Ovary (tissue), 9 donors: Measurements from ENCODE around the gene AAK1. TPM values are rescaled to one million over a fixed set of nuclear protein-coding genes. Genes with fewer than 3 reads are reported as not detected.
"Not testable (repeated sequence)": the region's sequence is repeated elsewhere in the genome, so short reads cannot be mapped to it uniquely, and the experiment has no call there.

Experiments
- DNase-seq, 5 donors: peaks; one replicate each; pipeline ENCODE4 v3.0.0-alpha.2; 2019 to 2020
- H3K27ac ChIP-seq, 2 donors: fragments of 200-600 bp; one replicate each; pipeline versions ENCODE4 v1.5.1 to v1.8.0; 2019 to 2022
- H3K27me3 ChIP-seq: fragments of 200-600 bp; one replicate; pipeline ENCODE4 v1.8.0; 2022
- H3K36me3 ChIP-seq: fragments of 200-600 bp; sonication (generic); one replicate; pipeline ENCODE4 v1.5.1; 2019
- H3K4me1 ChIP-seq: one replicate; pipeline ENCODE4 v1.8.1; 2013; ENCODE audit warnings: mild to moderate bottlenecking, moderate library complexity; ENCODE audit not compliant: insufficient read depth
- H3K4me3 ChIP-seq: fragments of 200-600 bp; sonication (generic); one replicate; pipeline ENCODE4 v1.5.1; 2017
- H3K9me3 ChIP-seq, 2 donors: fragments of 200-600 bp in 1 of 2; sonication (generic) in 1 of 2; one replicate each; pipeline versions ENCODE4 v1.5.1 to v1.8.1; 2013 to 2019; ENCODE audit warnings: mild to moderate bottlenecking in 1 of 2, moderate library complexity in 1 of 2
- EP300 ChIP-seq: sonication (generic); formaldehyde crosslinking; IDR thresholded peaks from one replicate; pipeline ENCODE4 v1.6.1; 2017; ENCODE audit warnings: antibody characterized with exemption
- POLR2A ChIP-seq: fragments of 450-650 bp; IDR thresholded peaks from one replicate; pipeline ENCODE4 v1.6.1; 2017; ENCODE audit warnings: antibody characterized with exemption, mild to moderate bottlenecking, moderate library complexity
- WGBS, 3 donors: extraction: QIAGEN DNeasy Blood & Tissue Kit in 1 of 3; methylation state at CpG; one replicate each; pipeline versions ENCODE4 v1.1.5 to v1.1.7; 2013 to 2017; 5-methylcytosine and 5-hydroxymethylcytosine counted together
- intact Hi-C, 4 donors: fragments of 100-400 bp; cut with DNase I; formaldehyde crosslinking; loops; one replicate each; pipeline versions ENCODE4 v1.11.0 to v1.15.1; 2022 to 2023
- polyA plus RNA-seq, 2 donors: library from polyadenylated mRNA; stranded (reverse); fragments of 200-250 nt in 1 of 2; fragments of 350-450 nt in 1 of 2; fragmentation: Illumina TruSeq in 1 of 2; extraction: RNeasy Lipid Tissue Mini Kit (QIAGEN cat#74804) in 1 of 2; gene quantifications; one replicate each; pipeline ENCODE4 v1.2.3, GENCODE V29; 2013 to 2014
- total RNA-seq, 7 donors: library from RNA; depleted of rRNA in 2 of 7; stranded (reverse); fragments of >200 nt in 2 of 7; fragmentation: NEBNext Ultra II Directional in 3 of 7; extraction: Animal tissue kit (Norgen Biotek cat#: 25700) in 3 of 7; gene quantifications; one replicate each; pipeline versions ENCODE4 v1.1.0 to v1.2.4, GENCODE V29; 2016 to 2023
- TF ChIP-seq, protein P1 (sequence below), 3 donors: fragments of 450-650 bp in 2 of 3; fragments of 200-600 bp in 1 of 3; IDR thresholded peaks; one replicate each; pipeline versions ENCODE4 v1.5.1 to v1.8.0; 2016 to 2022; ENCODE audit warnings: antibody characterized with exemption in 3 of 3, mild to moderate bottlenecking in 1 of 3
- donor health status: DM: no; HTN: no; CAD: no; lungs with moderate emphysema.
- donor health status: DM: no; HTN: no; CAD: no.
- donor health status: Bipolar disorder and iron deficiency.
- donor health status: DM: yes; HTN: yes; CAD: no.
- donor health status: DM: no; HTN: no; CAD: no.
- donor health status: DM: yes; HTN: yes; CAD: no.

The AAK1 gene
- total and polyA plus RNA-seq, 9 donors, result 7.4 to 53.6 (median 34.3) TPM

GRCh38 chr2:69624131-69624530 is 19.4 kb downstream of the AAK1 start:
- WGBS, 3 donors, result 81 to 91% (median 84%) methylated on average over 1 of the region's 1 CpG
- intact Hi-C loops, result no loop called here
- DNase-seq, result no peak
- H3K27ac ChIP-seq, result no peak overlapping the region
- H3K4me1 ChIP-seq, result peaks cover 1% of the 10 kb centered on the region
- H3K4me3 ChIP-seq, result no peak overlapping the region
- H3K36me3 ChIP-seq, result no peaks in the 10 kb centered on the region
- TF ChIP-seq, protein P1, sequence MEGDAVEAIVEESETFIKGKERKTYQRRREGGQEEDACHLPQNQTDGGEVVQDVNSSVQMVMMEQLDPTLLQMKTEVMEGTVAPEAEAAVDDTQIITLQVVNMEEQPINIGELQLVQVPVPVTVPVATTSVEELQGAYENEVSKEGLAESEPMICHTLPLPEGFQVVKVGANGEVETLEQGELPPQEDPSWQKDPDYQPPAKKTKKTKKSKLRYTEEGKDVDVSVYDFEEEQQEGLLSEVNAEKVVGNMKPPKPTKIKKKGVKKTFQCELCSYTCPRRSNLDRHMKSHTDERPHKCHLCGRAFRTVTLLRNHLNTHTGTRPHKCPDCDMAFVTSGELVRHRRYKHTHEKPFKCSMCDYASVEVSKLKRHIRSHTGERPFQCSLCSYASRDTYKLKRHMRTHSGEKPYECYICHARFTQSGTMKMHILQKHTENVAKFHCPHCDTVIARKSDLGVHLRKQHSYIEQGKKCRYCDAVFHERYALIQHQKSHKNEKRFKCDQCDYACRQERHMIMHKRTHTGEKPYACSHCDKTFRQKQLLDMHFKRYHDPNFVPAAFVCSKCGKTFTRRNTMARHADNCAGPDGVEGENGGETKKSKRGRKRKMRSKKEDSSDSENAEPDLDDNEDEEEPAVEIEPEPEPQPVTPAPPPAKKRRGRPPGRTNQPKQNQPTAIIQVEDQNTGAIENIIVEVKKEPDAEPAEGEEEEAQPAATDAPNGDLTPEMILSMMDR (IDR thresholded peaks at IDR 0.05), result no peak
- no peak for TF ChIP-seq POLR2A
- TF ChIP-seq EP300, result no peak
- H3K9me3 ChIP-seq, result no peaks in the 10 kb centered on the region
- no peaks in the 10 kb centered on the region for H3K27me3 ChIP-seq

- no peaks in the 10 kb centered on the region for H3K27me3 ChIP-seq
- WGBS, 3 donors, result 94 to 98% (median 96%) methylated on average over 7 of the region's 7 CpGs
- DNase-seq, result no peak
- H3K4me1 ChIP-seq, result peaks cover 7% of the 10 kb centered on the region
- TF ChIP-seq POLR2A (no peak), EP300 (no peak)
- TF ChIP-seq, protein P1 (IDR thresholded peaks at IDR 0.05), result no peak
- H3K9me3 ChIP-seq, result no peaks in the 10 kb centered on the region
- no peak overlapping the region for H3K4me3 ChIP-seq
- intact Hi-C loops, result no loop called here
- H3K36me3 ChIP-seq, result no peaks in the 10 kb centered on the region
- H3K27ac ChIP-seq, result no peak overlapping the region
These were observed 20.3 kb downstream of the AAK1 start for GRCh38 chr2:69623236-69623635.

DNA sequence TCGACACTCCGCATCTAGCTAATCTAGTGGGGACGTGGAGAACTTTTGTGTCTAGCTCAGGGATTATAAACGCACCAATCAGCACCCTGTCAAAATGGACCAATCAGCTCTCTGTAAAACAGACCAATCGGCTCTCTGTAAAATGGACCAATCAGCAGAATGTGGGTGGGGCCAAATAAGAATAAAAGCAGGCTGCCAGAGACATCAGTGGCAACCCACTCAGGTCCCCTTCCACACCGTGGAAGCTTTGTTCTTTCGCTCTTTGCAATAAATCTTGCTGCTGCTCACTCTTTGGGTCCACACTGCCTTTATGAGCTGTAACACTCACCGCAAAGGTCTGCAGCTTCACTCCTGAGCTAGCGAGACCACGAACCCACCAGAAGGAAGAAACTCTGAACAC is 20.7 kb downstream of the AAK1 start:
- intact Hi-C loops, H3K4me1 ChIP-seq, DNase-seq, H3K27ac ChIP-seq, H3K4me3 ChIP-seq, H3K9me3 ChIP-seq, H3K27me3 ChIP-seq, H3K36me3 ChIP-seq: not testable (repeated sequence)
- WGBS, 3 donors, result 94 to 98% (median 97%) methylated on average over 10 of the region's 10 CpGs

DNA sequence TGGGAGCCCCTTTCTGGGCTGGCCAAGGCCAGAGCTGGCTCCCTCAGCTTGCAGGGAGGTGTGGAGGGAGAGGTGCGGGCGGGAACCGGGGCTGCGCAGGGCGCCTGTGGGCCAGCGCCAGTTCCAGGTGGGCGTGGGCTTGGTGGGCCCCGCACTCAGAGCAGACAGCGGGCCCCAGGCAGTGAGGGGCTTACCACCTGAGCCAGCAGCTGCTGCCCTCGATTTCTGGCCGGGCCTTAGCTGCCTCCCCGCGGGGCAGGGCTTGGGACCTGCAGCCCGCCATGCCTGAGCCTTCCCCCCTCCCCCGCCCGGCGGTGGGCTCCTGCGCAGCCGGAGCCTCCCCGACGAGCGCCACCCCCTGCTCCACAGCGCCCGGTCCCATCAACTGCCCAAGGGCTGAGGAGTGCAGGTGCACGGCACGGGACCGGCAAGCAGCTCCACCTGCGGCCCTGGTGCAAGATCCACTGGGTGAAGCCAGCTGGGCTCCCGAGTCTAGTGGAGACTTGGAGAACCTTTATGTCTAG is 21.5 kb downstream of the AAK1 start:
- H3K4me3 ChIP-seq, H3K9me3 ChIP-seq, H3K36me3 ChIP-seq, DNase-seq, H3K27ac ChIP-seq, H3K27me3 ChIP-seq, intact Hi-C loops, H3K4me1 ChIP-seq: not testable (repeated sequence)
- 94 to 98% (median 96%) methylated on average over 24 to 29 of the region's 29 CpGs for WGBS, 3 donors

DNA sequence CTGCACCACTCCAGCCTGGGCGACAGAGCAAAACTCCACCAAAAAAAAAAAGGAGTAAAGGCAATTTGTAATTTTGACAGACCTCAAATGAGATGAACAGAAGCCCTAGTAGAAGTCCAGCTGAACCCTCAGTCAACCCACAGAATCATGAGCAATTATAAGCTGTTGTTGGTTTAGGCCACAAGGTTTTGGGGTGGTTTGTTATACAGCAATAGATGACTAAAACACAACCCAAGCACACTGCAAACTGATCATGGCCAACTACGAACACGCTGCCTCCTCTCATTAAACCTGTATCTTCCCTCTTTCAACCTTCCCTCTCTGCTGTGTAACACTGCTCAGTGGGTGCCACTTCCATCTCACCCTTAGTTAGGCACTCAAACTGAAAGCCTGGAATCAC is 22.1 kb downstream of the AAK1 start:
- H3K4me3 ChIP-seq, result no peak overlapping the region
- no peak for TF ChIP-seq POLR2A
- TF ChIP-seq, protein P1 (IDR thresholded peaks at IDR 0.05), result no peak

More for the DNA sequence above, 22.1 kb downstream of the AAK1 start:
- 86 to 97% (median 93%) methylated on average over 3 of the region's 3 CpGs for WGBS, 3 donors
- H3K27ac ChIP-seq, result no peak overlapping the region
- no peak for DNase-seq
- H3K9me3 ChIP-seq, result no peaks in the 10 kb centered on the region
- H3K27me3 ChIP-seq, result no peaks in the 10 kb centered on the region
- H3K4me1 ChIP-seq, result peaks cover 7% of the 10 kb centered on the region
- intact Hi-C loops, result no loop called here
- no peaks in the 10 kb centered on the region for H3K36me3 ChIP-seq
